HL-60 (cell line): ENCODE results near the gene KRTAP10-7.

ENCODE experiments used
- DNase-seq, 2 experiments: peaks; one replicate each; pipeline ENCODE4 v3.0.0-alpha.2; 2010 to 2020; ENCODE audit warnings: low read depth in 1 of 2, low spot score in 1 of 2
- H3K27ac ChIP-seq: fragments of 250-450 bp; sonication (Bioruptor Pico); replicated peaks from 2 replicates; pipeline ENCODE4 v1.5.1; 2020; ENCODE audit warnings: mild to moderate bottlenecking, moderate library complexity
- H3K27me3 ChIP-seq: fragments of 250-450 bp; sonication (Bioruptor Pico); 2 replicates; pipeline ENCODE4 v1.5.1; 2021; ENCODE audit warnings: mild to moderate bottlenecking, moderate library complexity; ENCODE audit not compliant: insufficient read depth, poor library complexity, severe bottlenecking
- H3K4me3 ChIP-seq: replicated peaks from 2 replicates; pipeline ENCODE4 v1.5.1; 2011; ENCODE audit warnings: mild to moderate bottlenecking, control low read depth, low read length; ENCODE audit not compliant: insufficient read depth
- CTCF ChIP-seq: IDR thresholded peaks from one replicate; pipeline ENCODE4 v1.5.1; 2011; ENCODE audit warnings: low read length, control low read depth, inconsistent platforms; ENCODE audit not compliant: insufficient read depth
- GABPA ChIP-seq: IDR thresholded peaks from 2 replicates; pipeline ENCODE4 v1.6.1; 2012; ENCODE audit warnings: low read depth
- POLR2AphosphoS5 ChIP-seq: IDR thresholded peaks from 2 replicates; pipeline ENCODE4 v1.6.1; 2012; ENCODE audit warnings: low read depth
- SPI1 ChIP-seq: IDR thresholded peaks from 2 replicates; pipeline ENCODE4 v1.6.1; 2012; ENCODE audit warnings: low read depth, mild to moderate bottlenecking, borderline replicate concordance
- TF ChIP-seq, protein P1 (sequence below): IDR thresholded peaks from 2 replicates; pipeline ENCODE4 v1.6.1; 2012; ENCODE audit warnings: low read depth; ENCODE audit not compliant: insufficient replicate concordance

Gene KRTAP10-7

GRCh38 chr21:44601596-44602462 is 1.4 kb downstream of the KRTAP10-7 start:
- no peak overlapping the region for H3K27ac ChIP-seq
- no peak for DNase-seq
- TF ChIP-seq, protein P1, sequence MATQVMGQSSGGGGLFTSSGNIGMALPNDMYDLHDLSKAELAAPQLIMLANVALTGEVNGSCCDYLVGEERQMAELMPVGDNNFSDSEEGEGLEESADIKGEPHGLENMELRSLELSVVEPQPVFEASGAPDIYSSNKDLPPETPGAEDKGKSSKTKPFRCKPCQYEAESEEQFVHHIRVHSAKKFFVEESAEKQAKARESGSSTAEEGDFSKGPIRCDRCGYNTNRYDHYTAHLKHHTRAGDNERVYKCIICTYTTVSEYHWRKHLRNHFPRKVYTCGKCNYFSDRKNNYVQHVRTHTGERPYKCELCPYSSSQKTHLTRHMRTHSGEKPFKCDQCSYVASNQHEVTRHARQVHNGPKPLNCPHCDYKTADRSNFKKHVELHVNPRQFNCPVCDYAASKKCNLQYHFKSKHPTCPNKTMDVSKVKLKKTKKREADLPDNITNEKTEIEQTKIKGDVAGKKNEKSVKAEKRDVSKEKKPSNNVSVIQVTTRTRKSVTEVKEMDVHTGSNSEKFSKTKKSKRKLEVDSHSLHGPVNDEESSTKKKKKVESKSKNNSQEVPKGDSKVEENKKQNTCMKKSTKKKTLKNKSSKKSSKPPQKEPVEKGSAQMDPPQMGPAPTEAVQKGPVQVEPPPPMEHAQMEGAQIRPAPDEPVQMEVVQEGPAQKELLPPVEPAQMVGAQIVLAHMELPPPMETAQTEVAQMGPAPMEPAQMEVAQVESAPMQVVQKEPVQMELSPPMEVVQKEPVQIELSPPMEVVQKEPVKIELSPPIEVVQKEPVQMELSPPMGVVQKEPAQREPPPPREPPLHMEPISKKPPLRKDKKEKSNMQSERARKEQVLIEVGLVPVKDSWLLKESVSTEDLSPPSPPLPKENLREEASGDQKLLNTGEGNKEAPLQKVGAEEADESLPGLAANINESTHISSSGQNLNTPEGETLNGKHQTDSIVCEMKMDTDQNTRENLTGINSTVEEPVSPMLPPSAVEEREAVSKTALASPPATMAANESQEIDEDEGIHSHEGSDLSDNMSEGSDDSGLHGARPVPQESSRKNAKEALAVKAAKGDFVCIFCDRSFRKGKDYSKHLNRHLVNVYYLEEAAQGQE = no peak
- TF ChIP-seq SPI1 (no peak), GABPA (no peak), CTCF (no peak), POLR2AphosphoS5 (no peak)
- peaks cover 2% of the 10 kb centered on the region for H3K27me3 ChIP-seq
- H3K4me3 ChIP-seq = no peak overlapping the region

GRCh38 chr21:44602463-44602850 is 2.1 kb downstream of the KRTAP10-7 start:
- no peak overlapping the region for H3K27ac ChIP-seq
- no peak overlapping the region for H3K4me3 ChIP-seq
- no peak for TF ChIP-seq GABPA
- TF ChIP-seq POLR2AphosphoS5 = no peak
- TF ChIP-seq, protein P1 = no peak
- TF ChIP-seq CTCF = no peak
- no peak for TF ChIP-seq SPI1
- peaks cover 2% of the 10 kb centered on the region for H3K27me3 ChIP-seq
- no peak for DNase-seq

GRCh38 chr21:44603109-44603875 is 2.9 kb downstream of the KRTAP10-7 start:
- TF ChIP-seq CTCF (no peak), SPI1 (no peak), POLR2AphosphoS5 (no peak)
- DNase-seq = no peak
- Histone ChIP-seq H3K4me3 (no peak overlapping the region), H3K27ac (no peak overlapping the region), H3K27me3 (peaks cover 2% of the 10 kb centered on the region)
